GM19463 (cell line): ENCODE data around the gene FIGNL1.

Experiments
- ATAC-seq: cut with Tn5 transposase; IDR thresholded peaks from one replicate; pipeline ENCODE4 v1.9.1; 2021; ENCODE audit warnings: mild to moderate bottlenecking, moderate library complexity; ENCODE audit not compliant: unreplicated experiment

The FIGNL1 gene

GRCh38 chr7:50449881-50450589, at the start of gene FIGNL1:
Gene FIGNL1 (minus strand): TSS chr7:50450350. CDS start chr7:50447287, 3,063 bp downstream.
- peak; percentile 77 for ATAC-seq

- no peak for ATAC-seq
Measured at GRCh38 chr7:50499092-50499491, 48.9 kb upstream of the FIGNL1 start.

- ATAC-seq: no peak
Measured at GRCh38 chr7:50497968-50498367, 47.8 kb upstream of the FIGNL1 start.

GRCh38 chr7:50497068-50497642, 47.0 kb upstream of the FIGNL1 start:
- no peak for ATAC-seq

- ATAC-seq: no peak
Measured at GRCh38 chr7:50496569-50496968, 46.4 kb upstream of the FIGNL1 start.

- ATAC-seq: no peak
Measured at GRCh38 chr7:50495746-50496145, 45.6 kb upstream of the FIGNL1 start.

GRCh38 chr7:50492770-50493519, 42.8 kb upstream of the FIGNL1 start:
- ATAC-seq: no peak

GRCh38 chr7:50491943-50492342, 41.8 kb upstream of the FIGNL1 start:
- no peak for ATAC-seq

- ATAC-seq: no peak
Measured at GRCh38 chr7:50491209-50491608, 41.1 kb upstream of the FIGNL1 start.

- no peak for ATAC-seq
Measured at GRCh38 chr7:50488379-50488778, 38.2 kb upstream of the FIGNL1 start.

GRCh38 chr7:50486512-50486911, 36.4 kb upstream of the FIGNL1 start:
- ATAC-seq: no peak

GRCh38 chr7:50481867-50482266, 31.7 kb upstream of the FIGNL1 start:
- ATAC-seq: no peak

- no peak for ATAC-seq
Measured at GRCh38 chr7:50480797-50481196, 30.6 kb upstream of the FIGNL1 start.

GRCh38 chr7:50479743-50480517, 29.8 kb upstream of the FIGNL1 start:
- ATAC-seq: no peak

GRCh38 chr7:50477640-50478039, 27.5 kb upstream of the FIGNL1 start:
- ATAC-seq: no peak

GRCh38 chr7:50476953-50477625, 26.9 kb upstream of the FIGNL1 start:
- ATAC-seq: no peak

GRCh38 chr7:50475340-50475739, 25.2 kb upstream of the FIGNL1 start:
- no peak for ATAC-seq

- no peak for ATAC-seq
Measured at GRCh38 chr7:50474382-50475160, 24.4 kb upstream of the FIGNL1 start.

GRCh38 chr7:50473531-50473930, 23.4 kb upstream of the FIGNL1 start:
- no peak for ATAC-seq

- ATAC-seq: no peak
Measured at GRCh38 chr7:50472427-50472826, 22.3 kb upstream of the FIGNL1 start.
